CD14-positive monocyte (primary cell): Measurements from ENCODE around the gene PHLDB2. TPM values are rescaled to one million over a fixed set of nuclear protein-coding genes. Genes with fewer than 3 reads are reported as not detected.

ENCODE experiments used
- DNase-seq, 3 donors: peaks; one replicate each; pipeline ENCODE4 v3.0.0-alpha.2; 2011 to 2022
- H2AFZ ChIP-seq: 2 replicates; pipeline ENCODE4 v1.6.0; 2012; ENCODE audit warnings: mild to moderate bottlenecking, low read depth, low read length, inconsistent platforms; ENCODE audit not compliant: insufficient read depth, poor library complexity, severe bottlenecking
- H3K27ac ChIP-seq, 2 donors: 1 replicate in 1 of 2; 2 replicates in 1 of 2; pipeline ENCODE4 v1.5.1; 2012 to 2013; ENCODE audit warnings: low read length in 2 of 2, control low read depth in 1 of 2, inconsistent platforms in 1 of 2, low read depth in 1 of 2, mild to moderate bottlenecking in 1 of 2
- H3K27me3 ChIP-seq, 2 donors: one replicate each; pipeline versions ENCODE4 v1.6.0 to v1.6.1; 2011 to 2013; ENCODE audit warnings: low read length in 2 of 2; ENCODE audit not compliant: control insufficient read depth in 2 of 2, insufficient read depth in 2 of 2
- H3K36me3 ChIP-seq, 2 donors: replicated peaks in 1 of 2; 1 replicate in 1 of 2; 2 replicates in 1 of 2; pipeline versions ENCODE4 v1.5.1 to v1.6.1; 2012 to 2013; ENCODE audit warnings: low read length in 2 of 2, control low read depth in 1 of 2, inconsistent platforms in 1 of 2, mild to moderate bottlenecking in 1 of 2; ENCODE audit not compliant: insufficient read depth in 2 of 2, control insufficient read depth in 1 of 2
- H3K4me1 ChIP-seq, 2 donors: 1 replicate in 1 of 2; 2 replicates in 1 of 2; pipeline versions ENCODE4 v1.5.1 to v1.6.1; 2012 to 2013; ENCODE audit warnings: low read length in 2 of 2, control low read depth in 1 of 2, inconsistent platforms in 1 of 2, mild to moderate bottlenecking in 1 of 2, moderate library complexity in 1 of 2; ENCODE audit not compliant: insufficient read depth in 2 of 2, control insufficient read depth in 1 of 2
- H3K4me2 ChIP-seq: replicated peaks from 2 replicates; pipeline ENCODE3; 2012; ENCODE audit warnings: low read length, moderate library complexity, mild to moderate bottlenecking; ENCODE audit not compliant: poor library complexity, severe bottlenecking; ENCODE audit errors: extremely low read depth
- H3K4me3 ChIP-seq, 3 experiments: fragments of 200-600 bp in 1 of 3; sonication (generic) in 1 of 3; replicated peaks in 1 of 3; 1 replicate in 2 of 3; 2 replicates in 1 of 3; pipeline ENCODE4 v1.5.1; 2011 to 2013; ENCODE audit warnings: low read length in 3 of 3, mild to moderate bottlenecking in 3 of 3, control low read depth in 2 of 3, low read depth in 2 of 3, inconsistent platforms in 1 of 3, moderate library complexity in 1 of 3
- H3K79me2 ChIP-seq: 2 replicates; pipeline ENCODE4 v1.6.0; 2012; ENCODE audit warnings: mild to moderate bottlenecking, control low read depth, inconsistent platforms, low read length, moderate library complexity; ENCODE audit not compliant: insufficient read depth
- H3K9ac ChIP-seq: 2 replicates; pipeline ENCODE4 v1.6.0; 2017; ENCODE audit warnings: low read length, mild to moderate bottlenecking; ENCODE audit not compliant: insufficient read depth, poor library complexity, severe bottlenecking
- H3K9me3 ChIP-seq, 2 donors: replicated peaks in 1 of 2; 1 replicate in 1 of 2; 2 replicates in 1 of 2; pipeline versions ENCODE4 v1.5.1 to v1.6.1; 2012 to 2013; ENCODE audit warnings: low read length in 2 of 2, control low read depth in 1 of 2; ENCODE audit not compliant: control insufficient read depth in 1 of 2, insufficient read depth in 1 of 2
- H4K20me1 ChIP-seq: 2 replicates; pipeline ENCODE4 v1.6.0; 2012; ENCODE audit warnings: mild to moderate bottlenecking, low read length, control low read depth, moderate library complexity; ENCODE audit not compliant: insufficient read depth
- H3K27ac Mint-ChIP-seq, 7 donors: one replicate each; pipeline ENCODE4 v1.8.0; 2020; ENCODE audit warnings: mild to moderate bottlenecking in 7 of 7, mixed read lengths in 7 of 7, moderate library complexity in 6 of 7, inconsistent platforms in 2 of 7
- H3K27me3 Mint-ChIP-seq, 3 donors: one replicate each; pipeline ENCODE4 v1.8.0; 2021 to 2022; ENCODE audit warnings: low read depth in 3 of 3, mild to moderate bottlenecking in 3 of 3, mixed read lengths in 3 of 3, moderate library complexity in 3 of 3, inconsistent platforms in 1 of 3
- H3K36me3 Mint-ChIP-seq, 2 donors: one replicate each; pipeline ENCODE4 v1.8.0; 2020; ENCODE audit warnings: mixed read lengths in 2 of 2, inconsistent platforms in 1 of 2, mild to moderate bottlenecking in 1 of 2
- H3K4me1 Mint-ChIP-seq: one replicate; pipeline ENCODE4 v1.8.0; 2020; ENCODE audit warnings: mild to moderate bottlenecking, mixed read lengths
- H3K4me3 Mint-ChIP-seq, 2 donors: one replicate each; pipeline ENCODE4 v1.8.0; 2020; ENCODE audit warnings: mild to moderate bottlenecking in 2 of 2, mixed read lengths in 2 of 2, moderate library complexity in 1 of 2
- H3K9me3 Mint-ChIP-seq, 7 donors: one replicate each; pipeline ENCODE4 v1.8.0; 2020 to 2022; ENCODE audit warnings: mixed read lengths in 7 of 7, mild to moderate bottlenecking in 6 of 7, moderate library complexity in 6 of 7, inconsistent platforms in 2 of 7
- WGBS: methylation state at CpG from one replicate; pipeline ENCODE4 v1.1.5; 2013; ENCODE audit warnings: missing lambda C conversion rate; ENCODE audit not compliant: insufficient coverage; 5-methylcytosine and 5-hydroxymethylcytosine counted together
- intact Hi-C, 2 donors: fragments of 100-400 bp; cut with micrococcal nuclease; formaldehyde crosslinking; loops; one replicate each; pipeline versions ENCODE4 v1.15.0 to v1.15.1; 2023
- polyA plus RNA-seq, 3 donors: library from polyadenylated mRNA; depleted of rRNA in 1 of 3; unstranded in 2 of 3; stranded (reverse) in 1 of 3; fragments of 300-500 nt in 2 of 3; fragments of >200 nt in 1 of 3; fragmentation: Illumina TruSeq in 2 of 3; gene quantifications; 1 replicate in 2 of 3; 2 replicates in 1 of 3; pipeline ENCODE4 v1.2.3, GENCODE V29; 2012 to 2021
- TF ChIP-seq, protein P1 (sequence below): fragments of 200-600 bp; IDR thresholded peaks from one replicate; pipeline ENCODE4 v1.8.0; 2022; ENCODE audit warnings: antibody characterized with exemption, mild to moderate bottlenecking

PHLDB2 gene
- polyA plus RNA-seq, 3 donors = 0.08 TPM; not detected in 2

DNA sequence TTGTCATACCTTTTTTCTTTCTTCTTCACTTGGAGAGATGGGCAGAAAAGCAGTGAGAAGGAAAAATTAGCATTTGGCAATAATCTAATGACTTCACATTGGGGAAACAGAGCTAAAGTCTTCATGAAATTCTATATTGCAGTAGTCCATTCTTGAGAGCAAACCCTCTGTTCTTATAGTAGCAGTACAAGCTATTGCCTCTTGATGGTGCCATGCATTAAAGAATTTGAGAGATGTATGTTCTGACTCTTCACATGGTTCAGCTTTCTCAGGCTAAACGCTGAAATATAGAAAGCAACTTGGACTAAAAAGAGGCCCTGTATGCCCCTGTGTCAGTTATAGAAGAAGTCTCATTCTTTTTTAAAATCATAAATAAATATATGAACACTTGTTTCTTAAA is 36.0 kb downstream of the PHLDB2 start:
- H3K4me1 Mint-ChIP-seq = no peaks in the 10 kb centered on the region
- H3K27me3 Mint-ChIP-seq = peaks cover 0 to 2% (median 2%) of the 10 kb centered on the region in 3 donors
- Histone ChIP-seq H3K79me2 (no peaks in the 10 kb centered on the region), H3K36me3 (no peaks in the 10 kb centered on the region), H3K9ac (no peak overlapping the region), H4K20me1 (no peaks in the 10 kb centered on the region), H2AFZ (no peak overlapping the region), H3K27ac (no peak overlapping the region), H3K4me2 (no peak overlapping the region), H3K9me3 (no peaks in the 10 kb centered on the region), H3K4me3 (no peak overlapping the region), H3K27me3 (no peaks in the 10 kb centered on the region), H3K4me1 (no peaks in the 10 kb centered on the region)
- TF ChIP-seq, protein P1, sequence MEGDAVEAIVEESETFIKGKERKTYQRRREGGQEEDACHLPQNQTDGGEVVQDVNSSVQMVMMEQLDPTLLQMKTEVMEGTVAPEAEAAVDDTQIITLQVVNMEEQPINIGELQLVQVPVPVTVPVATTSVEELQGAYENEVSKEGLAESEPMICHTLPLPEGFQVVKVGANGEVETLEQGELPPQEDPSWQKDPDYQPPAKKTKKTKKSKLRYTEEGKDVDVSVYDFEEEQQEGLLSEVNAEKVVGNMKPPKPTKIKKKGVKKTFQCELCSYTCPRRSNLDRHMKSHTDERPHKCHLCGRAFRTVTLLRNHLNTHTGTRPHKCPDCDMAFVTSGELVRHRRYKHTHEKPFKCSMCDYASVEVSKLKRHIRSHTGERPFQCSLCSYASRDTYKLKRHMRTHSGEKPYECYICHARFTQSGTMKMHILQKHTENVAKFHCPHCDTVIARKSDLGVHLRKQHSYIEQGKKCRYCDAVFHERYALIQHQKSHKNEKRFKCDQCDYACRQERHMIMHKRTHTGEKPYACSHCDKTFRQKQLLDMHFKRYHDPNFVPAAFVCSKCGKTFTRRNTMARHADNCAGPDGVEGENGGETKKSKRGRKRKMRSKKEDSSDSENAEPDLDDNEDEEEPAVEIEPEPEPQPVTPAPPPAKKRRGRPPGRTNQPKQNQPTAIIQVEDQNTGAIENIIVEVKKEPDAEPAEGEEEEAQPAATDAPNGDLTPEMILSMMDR = peak; percentile 17
- no peak overlapping the region for H3K27ac Mint-ChIP-seq
- no peak overlapping the region for H3K4me3 Mint-ChIP-seq
- no peaks in the 10 kb centered on the region for H3K36me3 Mint-ChIP-seq
- intact Hi-C loops = loop anchor here in 1 of 2 donors (10.0 kb wide), 1 partner anchor 70 kb away; no protein-coding TSS in a partner anchor
- peak in 1 of 3 donors; percentile 8 for DNase-seq
- no CpG with 5 or more reads among the region's 1 CpG for WGBS
- peaks cover 0 to 1% (median 0%) of the 10 kb centered on the region in 7 donors for H3K9me3 Mint-ChIP-seq

DNA sequence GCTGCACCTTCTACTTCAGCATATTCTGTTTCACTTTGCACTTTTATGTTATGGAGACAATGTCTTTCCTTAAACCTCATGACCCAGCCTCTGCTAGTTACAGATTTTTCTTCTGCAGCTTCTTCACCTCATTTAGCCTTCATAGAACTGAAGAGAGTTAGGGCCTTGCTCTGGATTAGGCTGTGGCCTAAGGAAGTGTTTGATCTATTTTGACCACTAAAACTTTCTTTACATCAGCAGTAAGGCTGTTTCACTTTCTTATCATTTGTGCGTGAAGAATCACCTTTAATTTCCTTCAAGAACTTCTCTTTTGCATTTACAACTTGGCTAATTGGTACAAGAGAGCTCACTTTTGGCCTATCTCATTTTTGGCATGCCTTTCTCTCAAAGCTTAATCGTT is 40.9 kb downstream of the PHLDB2 start:
- DNase-seq = no peak
- intact Hi-C loops = loop anchor here in 1 of 2 donors (10.0 kb wide), 1 partner anchor 65 kb away; no protein-coding TSS in a partner anchor
- Mint-ChIP-seq H3K9me3 (peaks cover 0 to 1% (median 0%) of the 10 kb centered on the region in 7 donors), H3K4me1 (peaks cover 8% of the 10 kb centered on the region), H3K36me3 (no peaks in the 10 kb centered on the region), H3K27me3 (peaks cover 0 to 2% (median 2%) of the 10 kb centered on the region in 3 donors), H3K4me3 (no peak overlapping the region), H3K27ac (no peak overlapping the region)
- TF ChIP-seq, protein P1 = no peak
- H3K27me3 ChIP-seq = no peaks in the 10 kb centered on the region
- H3K36me3 ChIP-seq = no peaks in the 10 kb centered on the region
- H3K4me3 ChIP-seq = no peak overlapping the region
- peaks cover 9 to 11% of the 10 kb centered on the region in 2 donors for H3K4me1 ChIP-seq
- H3K79me2 ChIP-seq = no peaks in the 10 kb centered on the region
- WGBS = 100% methylated on average over 1 of the region's 2 CpGs
- H4K20me1 ChIP-seq = no peaks in the 10 kb centered on the region
- H2AFZ ChIP-seq = no peak overlapping the region
- no peaks in the 10 kb centered on the region for H3K9me3 ChIP-seq
- H3K27ac ChIP-seq = no peak overlapping the region
- H3K9ac ChIP-seq = no peak overlapping the region
- H3K4me2 ChIP-seq = no peak overlapping the region
